GM21723 (cell line): ENCODE measurements around the gene LRP1B.
"Not testable (repeated sequence)": the region's sequence is repeated elsewhere in the genome, so short reads cannot be mapped to it uniquely, and the experiment has no call there.

Source experiments
- ATAC-seq: cut with Tn5 transposase; IDR thresholded peaks from one replicate; pipeline ENCODE4 v1.9.1; 2021; ENCODE audit warnings: mild to moderate bottlenecking, moderate library complexity; ENCODE audit not compliant: unreplicated experiment

LRP1B gene

GRCh38 chr2:142104134-142104758 is 26.6 kb downstream of the LRP1B start:
- ATAC-seq = no peak

GRCh38 chr2:142100970-142101369 is 29.8 kb downstream of the LRP1B start:
- no peak for ATAC-seq

DNA sequence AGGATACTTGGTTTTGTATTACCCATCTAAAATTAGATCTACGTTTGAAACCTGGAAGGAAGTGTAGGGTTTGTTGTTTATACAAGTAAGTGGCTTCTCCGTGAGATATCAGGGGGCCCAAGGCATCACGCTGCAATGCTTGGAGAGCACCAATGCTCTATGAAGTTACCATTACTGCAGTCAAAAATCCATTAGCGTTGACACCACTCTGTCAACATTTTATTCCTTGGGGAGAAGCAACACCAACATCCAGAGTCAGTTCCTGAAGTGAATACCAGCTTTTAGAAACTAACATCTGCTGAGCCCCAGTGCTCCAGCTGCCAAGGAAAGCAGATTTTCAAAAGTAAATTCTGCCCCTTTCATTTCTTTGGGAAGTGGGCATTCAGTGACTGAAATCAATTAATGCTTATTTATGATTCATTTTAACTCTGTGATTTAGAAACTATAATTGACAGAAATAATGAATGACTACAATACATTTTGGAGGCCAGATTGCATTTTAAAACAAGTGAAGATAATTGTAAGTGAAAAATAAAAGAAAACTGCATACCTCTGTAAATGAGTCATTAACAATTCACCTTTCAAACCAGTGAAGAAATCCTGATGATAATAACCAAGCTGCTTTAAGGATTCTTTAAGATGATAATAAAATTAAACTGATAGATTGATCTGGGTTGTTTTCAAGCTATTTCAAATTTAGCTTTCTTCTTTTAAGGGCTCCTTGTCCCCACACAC is 30.5 kb downstream of the LRP1B start:
- ATAC-seq = no peak

DNA sequence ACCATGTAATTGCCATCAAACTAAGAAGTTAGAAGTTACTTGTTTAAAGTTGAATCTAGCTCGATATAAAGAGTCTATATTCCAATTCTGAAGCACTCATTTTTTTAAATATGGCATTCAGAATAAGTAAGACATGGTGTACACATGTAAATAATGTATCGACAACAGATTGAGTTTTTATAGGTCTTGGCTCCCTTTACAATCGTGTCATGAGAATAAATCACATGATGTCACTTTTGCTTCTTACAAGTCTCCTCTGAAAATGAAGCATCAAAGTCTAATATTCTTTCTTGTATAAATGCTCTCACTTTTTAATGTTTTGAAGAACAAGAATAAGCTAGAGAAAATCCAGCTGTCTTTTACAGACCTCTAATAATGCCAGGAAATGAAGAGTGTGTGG is 33.1 kb downstream of the LRP1B start:
- ATAC-seq = no peak

DNA sequence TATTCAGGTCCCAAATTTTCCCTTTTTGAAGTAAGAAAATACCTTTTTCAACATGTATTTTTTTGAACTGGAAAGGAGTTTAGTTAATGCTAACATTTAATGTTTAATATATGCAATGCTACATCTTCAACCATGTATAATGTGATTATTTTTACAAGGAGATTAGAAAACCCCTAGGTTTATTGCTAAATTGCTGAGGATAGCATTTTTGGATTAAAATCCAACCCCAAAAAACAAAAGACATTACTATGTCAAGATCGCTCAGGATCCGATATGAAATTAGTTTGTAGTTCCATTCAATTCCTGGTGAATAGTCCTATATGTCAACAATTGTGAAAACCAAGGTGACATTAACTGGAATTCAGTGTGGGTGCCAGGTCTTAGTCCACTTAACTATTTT is 35.2 kb downstream of the LRP1B start:
- no peak for ATAC-seq

GRCh38 chr2:142094233-142094632 is 36.6 kb downstream of the LRP1B start:
- ATAC-seq = no peak

GRCh38 chr2:142088058-142088568 is 42.7 kb downstream of the LRP1B start:
- ATAC-seq = no peak

DNA sequence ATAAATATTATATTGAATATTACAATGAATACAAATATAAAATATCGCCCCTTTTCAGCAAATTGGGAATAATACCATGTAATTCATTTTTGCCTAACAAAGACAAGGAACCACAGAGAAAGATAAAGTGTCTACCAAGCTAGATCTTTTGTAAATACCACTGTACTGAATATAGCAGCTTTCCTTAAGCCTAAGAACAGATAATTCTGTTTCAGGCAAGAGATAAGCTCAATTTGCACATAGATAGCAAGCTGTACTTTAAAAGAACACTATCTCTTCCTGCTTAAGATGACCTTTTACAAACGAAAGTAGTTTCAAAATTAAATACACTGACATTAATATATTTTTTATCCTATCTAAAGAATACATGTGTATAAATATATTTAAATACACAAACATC is 43.2 kb downstream of the LRP1B start:
- not testable (repeated sequence) for ATAC-seq

DNA sequence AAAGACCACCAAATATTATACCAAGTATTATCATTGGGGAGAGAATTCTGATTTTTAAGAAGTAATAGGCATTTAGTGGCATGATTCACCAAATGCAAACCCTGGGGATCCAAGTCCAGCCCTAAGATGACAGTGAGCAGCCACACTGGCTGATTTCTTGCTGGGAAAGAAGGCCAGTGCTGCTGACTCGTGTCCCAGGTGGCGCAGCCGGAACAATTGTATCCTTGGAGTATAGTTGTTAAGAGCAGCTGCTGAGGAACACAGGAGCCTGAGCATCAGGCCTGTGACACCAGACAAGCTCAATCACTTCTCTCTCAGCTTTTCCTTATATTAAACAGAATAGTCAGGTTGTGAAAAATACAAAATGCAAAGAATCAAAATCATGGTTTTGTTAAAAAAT is 48.4 kb downstream of the LRP1B start:
- no peak for ATAC-seq

DNA sequence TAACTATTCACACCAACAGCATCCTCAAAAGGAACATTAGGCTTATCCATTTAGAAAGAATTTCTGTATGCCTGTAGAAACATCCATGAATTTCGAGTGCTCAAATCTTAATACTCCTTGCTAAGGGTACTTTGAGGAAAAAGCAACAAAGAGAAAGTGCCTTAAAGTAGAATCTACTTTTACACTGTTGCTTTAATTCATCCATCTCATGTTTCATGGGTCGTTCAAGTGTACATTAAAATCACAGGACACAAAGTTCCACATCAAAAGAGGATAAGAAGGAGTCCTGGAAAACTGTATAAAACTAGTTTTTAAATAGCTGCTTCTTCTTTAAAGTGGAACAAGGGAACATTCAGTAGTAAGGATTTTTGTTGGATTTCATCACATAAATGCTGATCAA is 54.5 kb downstream of the LRP1B start:
- ATAC-seq = no peak

DNA sequence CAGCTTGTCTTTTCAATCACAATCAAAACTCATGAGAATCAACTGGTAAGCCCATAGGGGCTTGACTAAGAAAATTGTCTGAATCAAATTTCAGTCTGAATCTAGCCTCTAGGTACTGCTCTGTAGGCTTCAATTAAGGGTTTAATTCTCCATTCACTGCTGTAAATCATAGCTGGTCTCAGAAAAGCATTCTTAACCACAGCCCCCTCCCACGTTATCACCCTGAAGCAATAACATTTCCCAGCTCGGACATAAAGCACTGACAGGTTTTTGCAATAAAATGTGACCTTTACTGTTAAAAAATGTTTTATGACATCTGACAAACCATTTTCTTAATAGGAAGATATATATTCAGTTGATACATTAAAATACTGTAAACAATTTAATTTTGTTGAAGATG is 55.0 kb downstream of the LRP1B start:
- ATAC-seq = no peak

GRCh38 chr2:142069251-142069888 is 61.4 kb downstream of the LRP1B start:
- ATAC-seq = no peak

GRCh38 chr2:142065700-142066099 is 65.1 kb downstream of the LRP1B start:
- ATAC-seq = no peak

GRCh38 chr2:142065156-142065555 is 65.7 kb downstream of the LRP1B start:
- no peak for ATAC-seq

GRCh38 chr2:142061733-142062132 is 69.1 kb downstream of the LRP1B start:
- no peak for ATAC-seq

GRCh38 chr2:142058149-142058548 is 72.7 kb downstream of the LRP1B start:
- ATAC-seq = no peak

DNA sequence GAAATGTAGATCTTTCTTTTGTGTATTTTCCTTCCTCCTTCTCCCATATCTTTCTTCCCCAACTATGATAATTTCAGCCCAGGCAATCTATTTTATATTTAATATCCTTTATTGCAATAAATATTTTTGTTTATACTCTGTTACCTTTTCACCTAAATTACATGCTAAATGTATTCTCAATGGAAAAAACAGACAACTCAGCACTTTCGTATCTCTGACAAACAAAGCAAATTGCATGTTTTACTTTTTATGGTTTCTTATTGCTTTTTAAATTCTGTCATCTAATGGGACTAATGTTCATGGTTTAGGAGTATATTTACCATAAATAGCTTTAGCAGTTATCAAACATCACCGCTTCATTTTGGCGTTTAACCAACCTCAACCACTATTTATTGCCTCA is 74.0 kb downstream of the LRP1B start:
- no peak for ATAC-seq

DNA sequence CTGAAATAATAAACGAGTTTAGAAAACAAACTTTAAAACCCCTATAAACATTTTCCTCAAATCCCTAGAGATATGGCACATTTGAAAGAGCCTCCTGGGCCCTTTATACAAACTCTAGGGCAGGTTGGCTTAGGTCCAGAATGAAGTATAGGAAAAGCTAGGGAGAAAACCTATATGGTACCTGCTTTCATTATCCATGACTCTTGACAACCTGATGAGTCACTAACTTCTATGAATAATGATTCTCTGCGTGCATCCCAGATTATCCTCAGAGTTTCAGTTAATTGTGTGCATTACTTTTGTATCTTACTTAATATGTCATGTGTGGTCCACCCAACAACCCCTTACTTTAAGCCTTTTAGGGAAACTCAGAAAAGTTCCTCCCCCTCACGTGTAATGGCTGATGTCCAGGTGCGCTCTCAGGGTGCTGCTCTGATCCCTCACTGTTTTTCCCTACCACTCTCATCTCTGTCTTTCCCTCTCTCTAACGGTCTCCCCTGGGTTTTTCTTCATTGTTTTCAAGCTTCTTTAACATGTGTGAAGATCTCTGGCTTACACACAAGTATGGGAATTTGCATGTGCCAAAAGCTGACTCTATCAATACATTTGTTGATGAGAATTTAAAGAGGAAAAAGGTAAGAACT is 78.5 kb downstream of the LRP1B start:
- no peak for ATAC-seq

DNA sequence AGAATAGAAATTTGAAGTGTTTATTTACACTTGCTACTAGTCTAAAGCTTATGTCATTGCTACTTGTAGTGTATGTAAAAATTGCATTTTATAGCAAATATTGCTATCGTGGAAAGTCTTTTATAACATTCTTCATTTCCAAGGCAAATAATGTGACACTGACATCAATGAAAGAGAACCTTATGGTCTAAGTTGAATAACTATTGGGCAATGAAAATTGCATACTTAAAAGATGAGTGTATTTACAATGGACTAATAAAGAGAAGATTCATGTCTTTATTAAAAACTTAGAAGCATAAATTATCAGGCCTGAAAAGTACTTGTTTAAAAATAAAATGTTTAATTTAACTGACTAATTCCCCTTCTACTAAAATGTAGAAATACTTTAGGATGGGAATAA is 82.2 kb downstream of the LRP1B start:
- no peak for ATAC-seq

GRCh38 chr2:142045641-142046040 is 85.2 kb downstream of the LRP1B start:
- ATAC-seq = no peak

DNA sequence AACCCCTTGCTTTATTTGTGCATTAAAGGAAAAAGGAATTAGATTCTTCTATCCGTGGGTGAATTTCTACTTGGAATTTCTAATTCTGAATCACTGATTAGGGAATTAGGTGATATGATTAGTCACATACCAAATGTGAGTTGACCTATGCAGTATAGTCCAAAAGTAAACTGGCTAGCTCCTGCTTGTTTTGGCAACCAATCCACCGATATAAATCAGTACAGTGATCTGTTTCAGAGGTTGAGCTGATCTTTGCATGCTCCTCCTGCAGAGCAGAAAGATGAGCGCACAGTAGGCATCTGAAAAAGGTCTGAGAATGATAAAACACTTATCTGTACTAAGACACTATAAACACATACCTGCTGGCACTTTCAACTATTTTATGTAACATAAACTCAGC is 86.6 kb downstream of the LRP1B start:
- ATAC-seq = no peak
